GM19372 (cell line): ENCODE measurements around the gene UCMA.
"Not testable (repeated sequence)": the region's sequence is repeated elsewhere in the genome, so short reads cannot be mapped to it uniquely, and the experiment has no call there.

Source experiments
- ATAC-seq: cut with Tn5 transposase; IDR thresholded peaks from one replicate; pipeline ENCODE4 v1.9.1; 2021; ENCODE audit warnings: mild to moderate bottlenecking, low read depth, moderate library complexity; ENCODE audit not compliant: unreplicated experiment

Gene UCMA

GRCh38 chr10:13234736-13235135 lies 562 bp upstream of the UCMA start:
- not testable (repeated sequence) for ATAC-seq

- ATAC-seq, result no peak
These were observed 816 bp downstream of the UCMA start for GRCh38 chr10:13233358-13233757.

- ATAC-seq, result no peak
These were observed 2.4 kb downstream of the UCMA start for GRCh38 chr10:13231808-13232207.

- ATAC-seq, result no peak
These were observed 3.0 kb downstream of the UCMA start for GRCh38 chr10:13231190-13231589.

- no peak for ATAC-seq
These were observed 7.1 kb downstream of the UCMA start for GRCh38 chr10:13227031-13227430.

- no peak for ATAC-seq
These were observed 8.6 kb downstream of the UCMA start for GRCh38 chr10:13225601-13226000.

- ATAC-seq, result no peak
These were observed 9.8 kb downstream of the UCMA start for GRCh38 chr10:13224210-13224995.

- no peak for ATAC-seq
These were observed 10.9 kb downstream of the UCMA start for GRCh38 chr10:13223241-13223640.

- no peak for ATAC-seq
These were observed 11.6 kb downstream of the UCMA start for GRCh38 chr10:13222566-13222965.

GRCh38 chr10:13222151-13222550 lies 12.0 kb downstream of the UCMA start:
- ATAC-seq, result no peak

- ATAC-seq, result no peak
These were observed 12.6 kb downstream of the UCMA start for GRCh38 chr10:13221572-13221971.

- no peak for ATAC-seq
These were observed 14.2 kb downstream of the UCMA start for GRCh38 chr10:13219685-13220670.

- ATAC-seq, result no peak
These were observed 15.3 kb downstream of the UCMA start for GRCh38 chr10:13218878-13219277.

- ATAC-seq, result no peak
These were observed 21.0 kb downstream of the UCMA start for GRCh38 chr10:13213163-13213562.

GRCh38 chr10:13206546-13207443 lies 27.4 kb downstream of the UCMA start:
- no peak for ATAC-seq

GRCh38 chr10:13206091-13206490 lies 28.1 kb downstream of the UCMA start:
- no peak for ATAC-seq

- no peak for ATAC-seq
These were observed 33.0 kb downstream of the UCMA start for GRCh38 chr10:13201132-13201531.

- no peak for ATAC-seq
These were observed 39.2 kb downstream of the UCMA start for GRCh38 chr10:13195016-13195415.

- no peak for ATAC-seq
These were observed 40.5 kb downstream of the UCMA start for GRCh38 chr10:13193637-13194036.

GRCh38 chr10:13191362-13191761 lies 42.8 kb downstream of the UCMA start:
- no peak for ATAC-seq
